HG03025 (cell line): ENCODE data around the gene PLOD3.

Source experiments
- ATAC-seq: cut with Tn5 transposase; IDR thresholded peaks from one replicate; pipeline ENCODE4 v1.9.1; 2021; ENCODE audit warnings: mild to moderate bottlenecking, moderate library complexity; ENCODE audit not compliant: unreplicated experiment, low FRiP score

The PLOD3 gene

GRCh38 chr7:101239191-101239950 is 22.0 kb upstream of the PLOD3 start:
- no peak for ATAC-seq

DNA sequence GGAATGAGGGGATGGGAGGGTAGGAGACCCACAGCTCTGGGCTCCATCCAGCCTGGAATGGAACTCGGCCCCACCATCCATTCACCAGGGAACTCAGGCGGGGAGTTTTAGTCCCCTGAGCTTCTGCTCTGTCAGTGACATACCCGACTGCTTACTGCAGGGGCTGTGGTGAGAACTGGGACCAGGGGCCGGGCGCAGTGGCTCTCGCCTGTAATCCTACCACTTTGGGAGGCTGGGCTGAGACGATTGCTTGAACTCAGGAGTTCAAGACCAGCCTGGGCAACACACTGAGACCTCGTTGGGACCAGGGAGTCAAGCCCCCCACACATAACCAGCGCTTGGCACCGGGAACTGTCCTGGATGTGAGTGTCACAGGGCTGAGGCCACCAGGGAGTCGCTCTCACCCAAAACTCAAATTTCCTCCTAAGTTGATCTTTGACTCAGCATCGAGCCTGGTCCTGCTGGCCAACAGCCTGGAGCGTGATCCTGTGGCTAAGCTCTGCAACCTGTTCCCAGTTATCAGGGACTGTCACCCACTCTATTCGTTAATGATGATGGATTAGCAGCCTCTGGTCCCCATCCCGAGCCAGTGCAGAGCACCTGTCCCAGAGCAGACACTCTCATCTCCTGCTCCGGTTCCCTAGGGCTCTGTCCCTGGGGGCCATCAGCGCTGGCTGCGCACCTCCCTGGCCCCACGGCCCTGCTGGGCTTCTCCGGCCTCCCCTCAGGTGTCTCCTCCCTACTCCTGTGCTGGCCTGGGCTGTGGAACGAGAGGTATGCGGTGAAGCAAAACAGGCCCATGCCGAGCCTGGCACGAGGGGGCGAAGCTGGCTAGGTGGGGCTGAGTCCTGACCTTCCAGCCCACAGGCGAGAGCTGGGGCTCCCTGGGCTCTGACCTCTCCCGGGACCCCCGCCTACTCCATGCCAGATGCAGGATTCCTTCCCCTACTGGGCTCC is 21.1 kb upstream of the PLOD3 start:
- no peak for ATAC-seq

DNA sequence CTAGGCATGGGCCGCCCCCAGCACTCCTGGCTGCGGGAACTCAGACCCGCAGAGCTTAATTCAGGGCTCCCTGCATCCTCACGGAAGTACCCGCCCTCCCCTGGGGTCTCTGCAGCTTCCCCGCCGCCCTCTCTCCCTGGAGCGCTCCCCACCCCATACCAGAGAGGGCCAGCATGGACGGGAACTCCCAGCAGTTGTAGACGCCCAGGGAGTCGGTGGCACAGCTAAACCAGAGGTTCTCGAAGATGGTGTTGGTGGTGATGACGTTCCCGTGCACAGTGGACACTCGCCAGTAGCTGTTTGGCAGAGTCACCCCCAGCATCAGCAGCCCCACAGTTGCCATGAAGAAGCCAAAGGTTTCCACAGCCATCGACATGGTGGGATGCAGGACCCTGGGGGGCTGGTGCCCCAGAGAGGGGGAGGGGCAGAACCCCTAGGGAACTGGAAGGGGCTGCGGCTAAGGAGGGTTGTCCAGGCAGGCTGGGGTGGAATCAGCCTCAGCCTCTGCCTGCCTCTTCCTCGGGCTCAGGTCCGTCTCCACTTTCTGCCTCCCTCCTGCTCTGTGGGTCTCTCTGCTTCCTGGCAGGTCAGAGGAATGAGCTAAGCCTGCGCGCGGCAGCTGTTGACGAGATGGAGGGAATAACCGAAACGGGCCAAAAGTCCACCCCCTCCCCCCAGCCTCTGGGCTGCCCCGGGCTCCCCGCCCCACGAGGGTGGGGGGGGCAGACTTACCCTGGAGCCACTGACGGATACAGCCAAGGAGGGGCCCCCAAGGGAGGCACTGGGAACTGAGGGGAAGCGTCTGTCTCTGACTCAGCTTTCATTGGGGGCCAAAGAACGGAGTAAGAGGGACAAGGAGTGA is 20.1 kb upstream of the PLOD3 start, which contains the start of gene CLDN15:
CLDN15 (minus strand) TSS at position 597 of the 862 bp plus-strand sequence; CDS start at position 376, 221 bp downstream.
- no peak for ATAC-seq

- ATAC-seq = no peak
Observed at GRCh38 chr7:101236292-101236835, 19.0 kb upstream of the PLOD3 start.

- no peak for ATAC-seq
Observed at GRCh38 chr7:101235522-101235921, 18.1 kb upstream of the PLOD3 start.

DNA sequence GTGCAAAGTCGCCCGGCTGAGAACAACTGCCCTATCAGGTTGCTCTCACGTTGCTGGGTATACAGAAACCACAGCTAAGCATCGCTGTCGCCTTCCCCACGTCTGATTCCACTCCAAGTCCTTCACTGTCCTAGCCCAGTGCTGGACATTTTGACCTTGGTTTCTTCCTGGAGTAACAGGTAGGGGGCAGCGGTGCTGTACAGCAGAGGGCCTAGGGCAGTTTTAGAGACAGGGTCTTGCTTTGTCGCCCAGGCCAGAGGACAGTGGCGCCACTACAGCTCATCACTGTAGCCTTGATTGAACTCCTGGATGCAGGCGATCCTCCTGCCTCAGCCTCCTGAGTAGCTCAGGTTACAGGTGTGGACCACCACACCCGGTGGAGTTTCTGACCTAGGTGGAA is 17.7 kb upstream of the PLOD3 start:
- ATAC-seq = no peak

DNA sequence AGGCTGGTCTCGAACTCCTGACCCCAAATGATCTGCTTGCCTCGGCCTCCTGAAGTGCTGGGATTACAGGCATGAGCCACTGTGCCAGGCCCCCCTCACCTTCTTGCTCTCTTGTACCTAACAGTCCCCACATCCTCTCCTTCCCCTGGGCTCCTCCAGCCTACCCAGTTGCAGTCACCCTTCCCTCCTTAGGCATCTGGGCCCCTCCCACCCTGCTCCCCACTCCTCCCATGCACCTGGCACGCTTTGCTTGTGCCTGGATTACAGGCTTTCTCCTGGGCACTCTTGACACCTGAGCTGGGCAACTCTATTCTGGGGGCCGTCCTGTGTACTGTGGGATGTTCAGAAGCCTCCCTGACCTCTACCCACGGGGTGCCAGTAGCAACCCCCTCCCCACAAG is 17.3 kb upstream of the PLOD3 start:
- ATAC-seq = no peak

DNA sequence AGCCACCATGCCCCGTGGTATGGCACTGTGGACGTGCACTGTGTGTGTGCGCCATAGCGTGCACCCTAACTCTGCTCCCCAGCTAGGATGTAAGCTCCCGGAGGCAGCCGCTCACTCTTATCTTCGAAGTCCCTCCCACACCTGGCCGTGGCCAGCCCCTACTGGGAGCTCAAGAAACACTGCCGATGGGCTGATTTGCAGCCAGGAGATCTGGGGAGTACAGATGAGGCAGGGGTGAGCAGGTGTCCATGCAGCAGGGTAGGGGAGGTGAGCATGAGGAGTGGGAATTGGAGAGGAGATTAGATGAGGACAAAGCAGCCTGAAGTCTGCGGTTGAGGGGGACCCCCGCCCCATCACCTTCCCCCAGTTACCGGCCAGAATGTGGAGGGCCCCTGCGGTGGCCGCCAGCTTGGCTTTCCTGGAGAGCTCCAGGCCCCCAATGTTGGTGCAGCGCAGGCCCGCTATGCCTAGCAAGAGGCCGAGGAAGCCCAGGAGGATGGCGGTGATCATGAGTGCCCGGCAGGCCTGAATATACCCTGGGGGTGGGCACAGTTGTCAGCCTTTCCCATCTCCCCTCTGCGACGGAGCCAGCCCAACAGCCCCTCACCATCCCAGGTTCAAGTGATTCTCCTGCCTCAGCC is 16.6 kb upstream of the PLOD3 start:
- ATAC-seq = no peak

- no peak for ATAC-seq
Observed at GRCh38 chr7:101232141-101232850, 14.9 kb upstream of the PLOD3 start.

DNA sequence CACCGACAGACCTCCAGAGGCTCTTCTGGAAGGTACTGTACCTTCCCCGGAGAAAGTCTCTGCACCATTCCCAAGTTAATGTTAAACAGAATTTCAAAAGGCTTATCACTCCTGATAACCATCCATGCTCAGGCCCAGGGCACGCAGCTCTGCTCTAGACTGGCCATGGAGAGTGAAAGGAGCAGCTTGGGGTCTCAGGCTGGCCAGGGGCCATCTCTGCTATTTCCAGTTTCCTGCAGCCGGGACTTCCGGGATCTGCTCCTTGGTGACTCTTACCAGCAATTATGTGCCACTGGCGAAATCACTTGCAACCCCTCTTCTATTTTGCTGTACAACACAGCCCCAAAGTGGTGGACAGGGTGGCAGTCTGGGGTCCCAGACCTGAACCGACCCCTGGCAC is 14.3 kb upstream of the PLOD3 start:
- ATAC-seq = no peak

- ATAC-seq = no peak
Observed at GRCh38 chr7:101226721-101227120, 9.3 kb upstream of the PLOD3 start.

GRCh38 chr7:101225650-101226049 is 8.3 kb upstream of the PLOD3 start:
- ATAC-seq = no peak

DNA sequence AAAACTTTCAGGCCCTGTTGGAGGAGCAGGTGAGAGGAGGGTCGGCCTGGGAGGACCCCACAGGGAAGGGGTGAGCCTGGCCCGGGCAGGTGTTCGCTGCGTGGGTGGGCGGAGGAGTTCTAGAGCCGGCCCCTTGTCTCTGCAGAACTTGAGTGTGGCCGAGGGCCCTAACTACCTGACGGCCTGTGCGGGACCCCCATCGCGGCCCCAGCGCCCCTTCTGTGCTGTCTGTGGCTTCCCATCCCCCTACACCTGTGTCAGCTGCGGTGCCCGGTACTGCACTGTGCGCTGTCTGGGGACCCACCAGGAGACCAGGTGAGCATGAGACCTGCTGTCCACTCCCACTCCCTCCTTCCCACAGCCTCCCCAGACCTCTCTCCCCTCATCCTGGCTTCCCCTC is 6.1 kb upstream of the PLOD3 start:
- no peak for ATAC-seq

GRCh38 chr7:101222275-101222830 is 5.0 kb upstream of the PLOD3 start:
- no peak for ATAC-seq

DNA sequence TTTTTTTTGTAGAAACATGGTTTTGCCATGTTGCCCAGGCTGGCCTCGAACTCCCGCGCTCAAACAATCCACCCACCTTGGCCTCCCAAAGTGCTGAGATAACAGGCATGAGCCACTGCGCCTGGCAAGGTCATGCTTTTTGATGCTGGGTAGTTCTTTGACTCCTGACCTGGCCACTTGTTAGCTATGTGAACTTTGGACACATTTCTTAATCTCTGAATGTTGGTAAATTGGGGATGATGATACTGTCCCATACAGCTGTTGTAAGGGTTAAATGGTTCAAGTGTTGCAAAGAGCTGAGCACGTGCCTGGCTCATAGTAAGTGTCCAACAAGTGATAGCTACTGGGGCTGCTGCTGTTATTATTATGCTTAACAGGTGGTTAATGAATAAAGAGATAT is 2.9 kb upstream of the PLOD3 start:
- no peak for ATAC-seq

DNA sequence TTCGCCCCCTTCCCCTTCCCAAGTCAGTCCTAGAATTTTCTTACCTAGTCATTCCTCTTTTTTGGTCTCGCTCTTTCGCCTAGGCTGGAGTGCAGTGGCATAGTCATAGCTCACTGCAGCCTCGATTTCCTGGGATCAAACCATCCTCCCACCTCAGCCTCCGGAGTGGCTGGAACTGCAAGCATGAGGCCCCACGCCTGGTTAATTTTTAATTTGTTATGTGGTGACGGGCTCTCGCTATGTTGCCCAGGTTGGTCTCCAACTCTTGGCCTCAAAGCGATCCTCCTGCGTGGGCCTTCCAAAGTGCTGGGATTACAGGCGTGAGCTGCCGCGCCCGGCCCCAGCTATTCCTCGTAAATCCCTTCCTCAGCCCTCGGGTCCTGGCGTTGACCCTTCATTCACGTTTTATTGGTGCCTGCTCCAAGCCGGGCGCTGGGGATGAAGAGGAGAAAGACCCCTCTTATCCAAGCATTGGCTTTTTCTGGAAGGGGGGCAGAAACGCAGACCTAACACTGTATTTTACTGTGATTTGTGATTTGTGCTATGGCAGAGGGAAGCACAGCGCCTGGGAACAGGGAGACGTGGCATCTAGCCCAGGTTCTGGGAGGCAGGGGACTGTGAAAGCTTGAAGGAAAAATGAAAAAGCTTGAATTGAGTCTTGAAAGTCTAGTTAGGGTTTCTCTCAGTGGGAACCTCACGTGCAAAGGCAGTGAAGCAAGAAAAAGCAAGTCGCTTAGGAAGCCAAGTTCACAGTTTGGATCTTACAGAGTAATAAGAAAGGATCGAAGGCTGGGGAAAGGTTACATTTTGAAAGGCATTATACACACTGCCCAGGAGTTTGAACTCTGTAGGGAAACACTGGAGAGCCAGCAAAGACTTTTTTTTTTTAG is 1.1 kb upstream of the PLOD3 start:
- no peak for ATAC-seq

DNA sequence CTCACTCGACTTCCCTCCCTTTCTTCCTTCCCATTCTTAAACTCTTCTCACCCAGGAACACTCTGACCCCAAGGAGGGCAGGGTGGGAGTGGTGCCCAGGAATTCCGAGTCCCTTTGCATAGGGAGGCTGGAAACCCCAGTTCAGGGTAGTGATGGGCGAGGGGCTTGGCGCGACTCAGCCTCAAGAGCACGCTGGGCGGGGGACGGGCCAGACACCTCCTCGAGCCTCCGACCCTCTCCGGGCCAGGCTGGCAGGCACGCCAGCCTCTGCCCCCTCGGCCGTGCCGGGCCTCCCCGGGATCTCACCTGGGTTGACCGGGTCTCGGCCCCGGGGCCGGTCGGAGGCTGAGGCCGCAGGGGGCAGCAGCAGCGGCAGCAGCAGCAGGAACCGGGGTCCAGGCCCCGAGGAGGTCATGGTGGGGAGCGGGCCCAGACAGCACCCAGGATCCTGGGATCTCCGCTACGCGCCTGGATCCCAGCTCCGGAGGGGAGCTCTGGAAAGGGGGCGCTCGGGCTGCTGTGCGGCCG is 457 bp downstream of the PLOD3 start:
- peak; percentile 14 for ATAC-seq
